IPS-NIHi11 (cell line): ENCODE results near the gene GPANK1.
"Not testable (repeated sequence)": the region's sequence is repeated elsewhere in the genome, so short reads cannot be mapped to it uniquely, and the experiment has no call there.

Source experiments
- DNase-seq: peaks from one replicate; pipeline ENCODE4 v3.0.0; 2012; ENCODE audit warnings: mixed read lengths, low spot score

GPANK1 gene

GRCh38 chr6:31664790-31665500 is at the start of gene GPANK1:
Gene GPANK1, minus strand, starts transcription at chr6:31664997. Its CDS starts 519 bp downstream, at chr6:31664478.
- DNase-seq: peak; percentile 55

GRCh38 chr6:31713991-31714684 is 49.3 kb upstream of the GPANK1 start:
- DNase-seq: peak; percentile 56

- DNase-seq: no peak
These were observed 48.7 kb upstream of the GPANK1 start for GRCh38 chr6:31713465-31713864.

GRCh38 chr6:31712296-31712695 is 47.5 kb upstream of the GPANK1 start:
- no peak for DNase-seq

GRCh38 chr6:31711233-31711632 is 46.4 kb upstream of the GPANK1 start:
- no peak for DNase-seq

GRCh38 chr6:31710523-31711219 is 45.9 kb upstream of the GPANK1 start:
- no peak for DNase-seq

GRCh38 chr6:31709157-31709556 is 44.4 kb upstream of the GPANK1 start:
- DNase-seq: not testable (repeated sequence)

GRCh38 chr6:31708224-31708623 is 43.4 kb upstream of the GPANK1 start:
- no peak for DNase-seq

- no peak for DNase-seq
These were observed 42.9 kb upstream of the GPANK1 start for GRCh38 chr6:31707701-31708100.

- no peak for DNase-seq
These were observed 41.8 kb upstream of the GPANK1 start, which contains the start of gene LY6G6F for GRCh38 chr6:31706599-31706998. Gene LY6G6F, plus strand, starts transcription at chr6:31706866. Its CDS starts 41 bp downstream, at chr6:31706907.

GRCh38 chr6:31705931-31706330 is 41.1 kb upstream of the GPANK1 start:
- no peak for DNase-seq

- peak; percentile 100 for DNase-seq
These were observed 38.3 kb upstream of the GPANK1 start, which contains the start of gene ABHD16A for GRCh38 chr6:31702819-31703716. Gene ABHD16A, minus strand, starts transcription at chr6:31703324. Its CDS starts 43 bp downstream, at chr6:31703281.

- DNase-seq: peak; percentile 54
These were observed 37.6 kb upstream of the GPANK1 start for GRCh38 chr6:31702405-31702818.

GRCh38 chr6:31701666-31702404 is 37.0 kb upstream of the GPANK1 start:
- DNase-seq: no peak

GRCh38 chr6:31700740-31701401 is 36.1 kb upstream of the GPANK1 start:
- DNase-seq: no peak

GRCh38 chr6:31697555-31697954 is 32.8 kb upstream of the GPANK1 start:
- no peak for DNase-seq

- DNase-seq: no peak
These were observed 28.7 kb upstream of the GPANK1 start for GRCh38 chr6:31693535-31693934.

GRCh38 chr6:31692886-31693285 is 28.1 kb upstream of the GPANK1 start:
- DNase-seq: no peak

- DNase-seq: no peak
These were observed 27.6 kb upstream of the GPANK1 start for GRCh38 chr6:31692353-31692752.

GRCh38 chr6:31691564-31692108 is 26.8 kb upstream of the GPANK1 start:
- DNase-seq: no peak
